Measurements from ENCODE around the gene CEP76.
A peak's percentile ranks its signal among the peaks of the same experiment; 100 is the strongest.

Gene CEP76

GRCh38 chr18:12702221-12703095, at the start of gene CEP76, which contains the start of gene PSMG2:
CEP76 (minus strand) TSS chr18:12702723; CDS start chr18:12702548, 175 bp downstream.
PSMG2 (plus strand) TSS chr18:12703042; CDS start chr18:12703108, 66 bp downstream.
- peak; percentile 61 to 69 for DNase-seq (ENCODE audit: low read depth in 2 of 2)

GRCh38 chr18:12751891-12752290, 49.4 kb upstream of the CEP76 start:
- DNase-seq (ENCODE audit: low read depth in 2 of 2), result no peak

GRCh38 chr18:12751503-12751884, 49.0 kb upstream of the CEP76 start:
- DNase-seq (ENCODE audit: low read depth in 2 of 2), result no peak

- no peak for DNase-seq (ENCODE audit: low read depth in 2 of 2)
Observed at GRCh38 chr18:12750715-12751502, 48.4 kb upstream of the CEP76 start.

GRCh38 chr18:12750076-12750714, 47.7 kb upstream of the CEP76 start:
- no peak for DNase-seq (ENCODE audit: low read depth in 2 of 2)

- DNase-seq (ENCODE audit: low read depth in 2 of 2), result no peak
Observed at GRCh38 chr18:12749121-12749520, 46.6 kb upstream of the CEP76 start.

- no peak for DNase-seq (ENCODE audit: low read depth in 2 of 2)
Observed at GRCh38 chr18:12748671-12749070, 46.1 kb upstream of the CEP76 start.

- no peak for DNase-seq (ENCODE audit: low read depth in 2 of 2)
Observed at GRCh38 chr18:12747530-12748315, 45.2 kb upstream of the CEP76 start.

GRCh38 chr18:12745095-12745795, 42.7 kb upstream of the CEP76 start:
- no peak for DNase-seq (ENCODE audit: low read depth in 2 of 2)

GRCh38 chr18:12744103-12744502, 41.6 kb upstream of the CEP76 start:
- DNase-seq (ENCODE audit: low read depth in 2 of 2), result no peak

- no peak for DNase-seq (ENCODE audit: low read depth in 2 of 2)
Observed at GRCh38 chr18:12742453-12742852, 39.9 kb upstream of the CEP76 start.

GRCh38 chr18:12741351-12741750, 38.8 kb upstream of the CEP76 start:
- no peak for DNase-seq (ENCODE audit: low read depth in 2 of 2)

GRCh38 chr18:12737243-12737902, 34.9 kb upstream of the CEP76 start:
- no peak for DNase-seq (ENCODE audit: low read depth in 2 of 2)

GRCh38 chr18:12726774-12727550, 24.4 kb upstream of the CEP76 start:
- peak in 1 of 2 donors; percentile 10 for DNase-seq (ENCODE audit: low read depth in 2 of 2)

GRCh38 chr18:12726331-12726730, 23.8 kb upstream of the CEP76 start:
- DNase-seq (ENCODE audit: low read depth in 2 of 2), result no peak

- no peak for DNase-seq (ENCODE audit: low read depth in 2 of 2)
Observed at GRCh38 chr18:12722731-12723130, 20.2 kb upstream of the CEP76 start.

GRCh38 chr18:12721495-12722275, 19.2 kb upstream of the CEP76 start:
- DNase-seq (ENCODE audit: low read depth in 2 of 2), result no peak

GRCh38 chr18:12711446-12711845, 8.9 kb upstream of the CEP76 start:
- DNase-seq (ENCODE audit: low read depth in 2 of 2), result no peak

- DNase-seq (ENCODE audit: low read depth in 2 of 2), result no peak
Observed at GRCh38 chr18:12703664-12704063, 1.1 kb upstream of the CEP76 start.

All from stimulated activated CD8-positive, alpha-beta memory T cell treated with anti-CD3 and anti-CD28 coated beads, Interleukin-15, amount 100 ng/mL, for 4 hours (primary cell).